ENCODE results near the gene NTM. TPM values are rescaled to one million over a fixed set of nuclear protein-coding genes. Genes with fewer than 3 reads are reported as not detected.

Gene NTM
- total RNA-seq, 4 donors from 2014 or later = 1.4 to 2.8 (median 1.7) TPM

GRCh38 chr11:132112846-132113245, 742.4 kb downstream of the NTM start:
- Histone ChIP-seq H3K36me3 (no peaks in the 10 kb centered on the region), H3K9me3 (no peaks in the 10 kb centered on the region), H3K27ac (no peak overlapping the region), H3K27me3 (no peaks in the 10 kb centered on the region), H3K4me3 (no peak overlapping the region), H3K4me1 (no peaks in the 10 kb centered on the region)
- no peak for DNase-seq
- TF ChIP-seq CTCF (IDR thresholded peaks at IDR 0.05) (no peak), POLR2A (IDR thresholded peaks at IDR 0.05) (no peak)

- Histone ChIP-seq H3K27ac (no peak overlapping the region), H3K9me3 (no peaks in the 10 kb centered on the region), H3K4me1 (no peaks in the 10 kb centered on the region), H3K27me3 (no peaks in the 10 kb centered on the region), H3K4me3 (no peak overlapping the region), H3K36me3 (no peaks in the 10 kb centered on the region)
- DNase-seq = no peak
- TF ChIP-seq CTCF (IDR thresholded peaks at IDR 0.05) (peak in 1 of 6 experiments; percentile 22), POLR2A (IDR thresholded peaks at IDR 0.05) (no peak)
These were observed 743.8 kb downstream of the NTM start for GRCh38 chr11:132114185-132114584.

GRCh38 chr11:132114743-132115142, 744.3 kb downstream of the NTM start:
- H3K27ac ChIP-seq = no peak overlapping the region
- no peaks in the 10 kb centered on the region for H3K9me3 ChIP-seq
- H3K27me3 ChIP-seq = no peaks in the 10 kb centered on the region
- H3K4me1 ChIP-seq = no peaks in the 10 kb centered on the region
- no peak for DNase-seq
- TF ChIP-seq POLR2A (IDR thresholded peaks at IDR 0.05) (no peak), CTCF (IDR thresholded peaks at IDR 0.05) (no peak)
- no peak overlapping the region for H3K4me3 ChIP-seq
- H3K36me3 ChIP-seq = no peaks in the 10 kb centered on the region

- Histone ChIP-seq H3K9me3 (no peaks in the 10 kb centered on the region), H3K27me3 (no peaks in the 10 kb centered on the region), H3K36me3 (no peaks in the 10 kb centered on the region), H3K4me3 (no peak overlapping the region), H3K4me1 (no peaks in the 10 kb centered on the region), H3K27ac (no peak overlapping the region)
- no peak for DNase-seq
- TF ChIP-seq POLR2A (IDR thresholded peaks at IDR 0.05) = no peak
- TF ChIP-seq CTCF (IDR thresholded peaks at IDR 0.05) = no peak
These were observed 745.0 kb downstream of the NTM start for GRCh38 chr11:132115454-132115853.

GRCh38 chr11:132116516-132116915, 746.1 kb downstream of the NTM start:
- H3K27me3 ChIP-seq = no peaks in the 10 kb centered on the region
- H3K27ac ChIP-seq = no peak overlapping the region
- H3K36me3 ChIP-seq = no peaks in the 10 kb centered on the region
- DNase-seq = no peak
- H3K9me3 ChIP-seq = no peaks in the 10 kb centered on the region
- no peak for TF ChIP-seq CTCF (IDR thresholded peaks at IDR 0.05)
- no peak for TF ChIP-seq POLR2A (IDR thresholded peaks at IDR 0.05)
- no peak overlapping the region for H3K4me3 ChIP-seq
- no peaks in the 10 kb centered on the region for H3K4me1 ChIP-seq

- Histone ChIP-seq H3K4me3 (no peak overlapping the region), H3K27me3 (no peaks in the 10 kb centered on the region), H3K27ac (no peak overlapping the region), H3K36me3 (no peaks in the 10 kb centered on the region), H3K4me1 (no peaks in the 10 kb centered on the region), H3K9me3 (no peaks in the 10 kb centered on the region)
- no peak for TF ChIP-seq POLR2A (IDR thresholded peaks at IDR 0.05)
- DNase-seq = no peak
These were observed 748.2 kb downstream of the NTM start for GRCh38 chr11:132118661-132119060.

Data from Peyer's patch (tissue), 4 donors.